Measurements from ENCODE around the gene MYO1D. TPM values are rescaled to one million over a fixed set of nuclear protein-coding genes. Genes with fewer than 3 reads are reported as not detected.

MYO1D gene
- total and polyA plus RNA-seq, 5 donors from 2014 or later: 1.5 to 8.2 (median 2.7) TPM

- Mint-ChIP-seq H3K4me1 (peaks cover 9 to 69% (median 22%) of the 10 kb centered on the region in 4 donors), H3K27ac (peak overlapping the region in 2 of 3 donors; percentile 65 to 79), H3K9me3 (peaks cover 0 to 1% (median 0%) of the 10 kb centered on the region in 7 donors), H3K4me3 (peak overlapping the region in 1 of 4 donors; percentile 22), H3K36me3 (peaks cover 15% of the 10 kb centered on the region), H3K27me3 (no peaks in the 10 kb centered on the region)
- DNase-seq (no peak), ATAC-seq (ENCODE audit: low read depth in 2 of 2) (no peak)
- Histone ChIP-seq H3K9me3 (ENCODE audit: control insufficient read depth in 2 of 2, low read length in 2 of 2) (no peaks in the 10 kb centered on the region), H3K27ac (ENCODE audit: insufficient read depth, low read length, poor library complexity, severe bottlenecking) (no peak overlapping the region), H3K36me3 (ENCODE audit: control insufficient read depth, insufficient read depth, low read length) (peaks cover 4% of the 10 kb centered on the region), H3K4me1 (ENCODE audit: control insufficient read depth, insufficient read depth, low read length, poor library complexity, severe bottlenecking) (peaks cover 47% of the 10 kb centered on the region), H3K4me3 (ENCODE audit: low read depth, low read length) (no peak overlapping the region), H3K27me3 (ENCODE audit: control insufficient read depth, insufficient read depth, low read length) (no peaks in the 10 kb centered on the region)
Measured at GRCh38 chr17:32493976-32494513, 382.9 kb downstream of the MYO1D start.

GRCh38 chr17:32493571-32493970 lies 383.4 kb downstream of the MYO1D start:
- Histone ChIP-seq H3K4me3 (ENCODE audit: low read depth, low read length) (no peak overlapping the region), H3K27me3 (ENCODE audit: control insufficient read depth, insufficient read depth, low read length) (no peaks in the 10 kb centered on the region), H3K4me1 (ENCODE audit: control insufficient read depth, insufficient read depth, low read length, poor library complexity, severe bottlenecking) (peaks cover 51% of the 10 kb centered on the region), H3K36me3 (ENCODE audit: control insufficient read depth, insufficient read depth, low read length) (peaks cover 5% of the 10 kb centered on the region), H3K9me3 (ENCODE audit: control insufficient read depth in 2 of 2, low read length in 2 of 2) (no peaks in the 10 kb centered on the region), H3K27ac (ENCODE audit: insufficient read depth, low read length, poor library complexity, severe bottlenecking) (no peak overlapping the region)
- peaks cover 0 to 1% (median 0%) of the 10 kb centered on the region in 7 donors for H3K9me3 Mint-ChIP-seq
- peaks cover 18% of the 10 kb centered on the region for H3K36me3 Mint-ChIP-seq
- peaks cover 9 to 70% (median 23%) of the 10 kb centered on the region in 4 donors for H3K4me1 Mint-ChIP-seq
- H3K27me3 Mint-ChIP-seq: no peaks in the 10 kb centered on the region
- H3K27ac Mint-ChIP-seq: peak overlapping the region in 1 of 3 donors; percentile 93
- H3K4me3 Mint-ChIP-seq: no peak overlapping the region
- no peak for ATAC-seq (ENCODE audit: low read depth in 2 of 2)
- no peak for DNase-seq

- Mint-ChIP-seq H3K4me1 (peaks cover 9 to 71% (median 25%) of the 10 kb centered on the region in 4 donors), H3K27me3 (no peaks in the 10 kb centered on the region), H3K4me3 (peak overlapping the region; percentile 47 to 84 (median 66)), H3K27ac (peak overlapping the region; percentile 87 to 95 (median 93)), H3K36me3 (peaks cover 24% of the 10 kb centered on the region), H3K9me3 (peaks cover 0 to under 1% (median 0%) of the 10 kb centered on the region in 7 donors)
- Histone ChIP-seq H3K36me3 (ENCODE audit: control insufficient read depth, insufficient read depth, low read length) (peaks cover 7% of the 10 kb centered on the region), H3K27me3 (ENCODE audit: control insufficient read depth, insufficient read depth, low read length) (no peaks in the 10 kb centered on the region), H3K9me3 (ENCODE audit: control insufficient read depth in 2 of 2, low read length in 2 of 2) (no peaks in the 10 kb centered on the region), H3K4me3 (ENCODE audit: low read depth, low read length) (no peak overlapping the region), H3K4me1 (ENCODE audit: control insufficient read depth, insufficient read depth, low read length, poor library complexity, severe bottlenecking) (peaks cover 59% of the 10 kb centered on the region), H3K27ac (ENCODE audit: insufficient read depth, low read length, poor library complexity, severe bottlenecking) (no peak overlapping the region)
- DNase-seq (no peak), ATAC-seq (ENCODE audit: low read depth in 2 of 2) (no peak)
Measured at GRCh38 chr17:32492648-32493289, 384.2 kb downstream of the MYO1D start.

- peak overlapping the region; percentile 34 for H3K27ac ChIP-seq (ENCODE audit: insufficient read depth, low read length, poor library complexity, severe bottlenecking)
- H3K4me1 ChIP-seq (ENCODE audit: control insufficient read depth, insufficient read depth, low read length, poor library complexity, severe bottlenecking): peaks cover 64% of the 10 kb centered on the region
- DNase-seq (no peak), ATAC-seq (ENCODE audit: low read depth in 2 of 2) (no peak)
- Mint-ChIP-seq H3K4me1 (peaks cover 9 to 74% (median 28%) of the 10 kb centered on the region in 4 donors), H3K36me3 (peaks cover 27% of the 10 kb centered on the region), H3K9me3 (no peaks in the 10 kb centered on the region), H3K27ac (peak overlapping the region; percentile 87 to 95 (median 93)), H3K4me3 (peak overlapping the region in 3 of 4 donors; percentile 17 to 84 (median 84)), H3K27me3 (no peaks in the 10 kb centered on the region)
- no peaks in the 10 kb centered on the region for H3K9me3 ChIP-seq (ENCODE audit: control insufficient read depth in 2 of 2, low read length in 2 of 2)
- peaks cover 7% of the 10 kb centered on the region for H3K36me3 ChIP-seq (ENCODE audit: control insufficient read depth, insufficient read depth, low read length)
- no peaks in the 10 kb centered on the region for H3K27me3 ChIP-seq (ENCODE audit: control insufficient read depth, insufficient read depth, low read length)
- H3K4me3 ChIP-seq (ENCODE audit: low read depth, low read length): no peak overlapping the region
Measured at GRCh38 chr17:32492264-32492589, 384.7 kb downstream of the MYO1D start.

GRCh38 chr17:32491371-32492263 lies 385.3 kb downstream of the MYO1D start:
- Histone ChIP-seq H3K27ac (ENCODE audit: insufficient read depth, low read length, poor library complexity, severe bottlenecking) (peak overlapping the region; percentile 51), H3K9me3 (ENCODE audit: control insufficient read depth in 2 of 2, low read length in 2 of 2) (no peaks in the 10 kb centered on the region), H3K4me3 (ENCODE audit: low read depth, low read length) (no peak overlapping the region), H3K36me3 (ENCODE audit: control insufficient read depth, insufficient read depth, low read length) (peaks cover 7% of the 10 kb centered on the region), H3K27me3 (ENCODE audit: control insufficient read depth, insufficient read depth, low read length) (no peaks in the 10 kb centered on the region), H3K4me1 (ENCODE audit: control insufficient read depth, insufficient read depth, low read length, poor library complexity, severe bottlenecking) (peaks cover 64% of the 10 kb centered on the region)
- H3K4me3 Mint-ChIP-seq: peak overlapping the region in 3 of 4 donors; percentile 50 to 94 (median 87)
- DNase-seq (no peak), ATAC-seq (ENCODE audit: low read depth in 2 of 2) (peak in 1 of 2 donors; percentile 43)
- H3K27ac Mint-ChIP-seq: peak overlapping the region; percentile 87 to 95 (median 93)
- no peaks in the 10 kb centered on the region for H3K9me3 Mint-ChIP-seq
- peaks cover 27% of the 10 kb centered on the region for H3K36me3 Mint-ChIP-seq
- peaks cover 9 to 69% (median 26%) of the 10 kb centered on the region in 4 donors for H3K4me1 Mint-ChIP-seq
- no peaks in the 10 kb centered on the region for H3K27me3 Mint-ChIP-seq

GRCh38 chr17:32490101-32490482 lies 386.8 kb downstream of the MYO1D start:
- H3K4me1 ChIP-seq (ENCODE audit: control insufficient read depth, insufficient read depth, low read length, poor library complexity, severe bottlenecking): peaks cover 75% of the 10 kb centered on the region
- H3K27me3 ChIP-seq (ENCODE audit: control insufficient read depth, insufficient read depth, low read length): no peaks in the 10 kb centered on the region
- no peak for DNase-seq
- peaks cover 27% of the 10 kb centered on the region for H3K36me3 Mint-ChIP-seq
- no peaks in the 10 kb centered on the region for H3K27me3 Mint-ChIP-seq
- H3K27ac ChIP-seq (ENCODE audit: insufficient read depth, low read length, poor library complexity, severe bottlenecking): peak overlapping the region; percentile 1
- H3K9me3 Mint-ChIP-seq: no peaks in the 10 kb centered on the region
- no peak for ATAC-seq (ENCODE audit: low read depth in 2 of 2)
- H3K9me3 ChIP-seq (ENCODE audit: control insufficient read depth in 2 of 2, low read length in 2 of 2): no peaks in the 10 kb centered on the region
- H3K36me3 ChIP-seq (ENCODE audit: control insufficient read depth, insufficient read depth, low read length): peaks cover 7% of the 10 kb centered on the region
- peak overlapping the region; percentile 42 for H3K4me3 ChIP-seq (ENCODE audit: low read depth, low read length)
- H3K27ac Mint-ChIP-seq: peak overlapping the region in 2 of 3 donors; percentile 87 to 93
- H3K4me1 Mint-ChIP-seq: peaks cover 9 to 74% (median 26%) of the 10 kb centered on the region in 4 donors
- H3K4me3 Mint-ChIP-seq: peak overlapping the region; percentile 86 to 94 (median 90)

- Mint-ChIP-seq H3K9me3 (no peaks in the 10 kb centered on the region), H3K27ac (peak overlapping the region; percentile 81 to 93 (median 87)), H3K4me1 (peaks cover 9 to 72% (median 26%) of the 10 kb centered on the region in 4 donors), H3K36me3 (peaks cover 27% of the 10 kb centered on the region), H3K27me3 (no peaks in the 10 kb centered on the region), H3K4me3 (peak overlapping the region; percentile 79 to 94 (median 90))
- Histone ChIP-seq H3K4me1 (ENCODE audit: control insufficient read depth, insufficient read depth, low read length, poor library complexity, severe bottlenecking) (peaks cover 75% of the 10 kb centered on the region), H3K27ac (ENCODE audit: insufficient read depth, low read length, poor library complexity, severe bottlenecking) (peak overlapping the region; percentile 1), H3K9me3 (ENCODE audit: control insufficient read depth in 2 of 2, low read length in 2 of 2) (no peaks in the 10 kb centered on the region), H3K4me3 (ENCODE audit: low read depth, low read length) (peak overlapping the region; percentile 15), H3K36me3 (ENCODE audit: control insufficient read depth, insufficient read depth, low read length) (peaks cover 7% of the 10 kb centered on the region), H3K27me3 (ENCODE audit: control insufficient read depth, insufficient read depth, low read length) (no peaks in the 10 kb centered on the region)
- DNase-seq (no peak), ATAC-seq (ENCODE audit: low read depth in 2 of 2) (no peak)
Measured at GRCh38 chr17:32489320-32490100, 387.4 kb downstream of the MYO1D start.
